Erythroblast (primary cell): ENCODE measurements around the gene ZNF621.

Source experiments
- GATA1 ChIP-seq: IDR thresholded peaks from 2 replicates; pipeline ENCODE4 v1.6.1; 2011; ENCODE audit warnings: low read depth, mild to moderate bottlenecking, control low read depth, low read length, moderate library complexity
- POLR2A ChIP-seq: IDR thresholded peaks from 2 replicates; pipeline ENCODE4 v1.6.1; 2011; ENCODE audit warnings: mild to moderate bottlenecking, low read length

- TF ChIP-seq POLR2A (no peak), GATA1 (no peak)
Observed at GRCh38 chr3:40585381-40586016, 60.7 kb downstream of the ZNF621 start.
